ENCODE data around the gene HIRA. TPM values are rescaled to one million over a fixed set of nuclear protein-coding genes. Genes with fewer than 3 reads are reported as not detected.
A peak's percentile ranks its signal among the peaks of the same experiment; 100 is the strongest.

HIRA gene
- total and polyA plus RNA-seq, 9 of the 15 experiments (the other 6 are each of a cell fraction or from before 2014, with no cell fraction given): 0.96 to 132 (median 58.4) TPM

DNA sequence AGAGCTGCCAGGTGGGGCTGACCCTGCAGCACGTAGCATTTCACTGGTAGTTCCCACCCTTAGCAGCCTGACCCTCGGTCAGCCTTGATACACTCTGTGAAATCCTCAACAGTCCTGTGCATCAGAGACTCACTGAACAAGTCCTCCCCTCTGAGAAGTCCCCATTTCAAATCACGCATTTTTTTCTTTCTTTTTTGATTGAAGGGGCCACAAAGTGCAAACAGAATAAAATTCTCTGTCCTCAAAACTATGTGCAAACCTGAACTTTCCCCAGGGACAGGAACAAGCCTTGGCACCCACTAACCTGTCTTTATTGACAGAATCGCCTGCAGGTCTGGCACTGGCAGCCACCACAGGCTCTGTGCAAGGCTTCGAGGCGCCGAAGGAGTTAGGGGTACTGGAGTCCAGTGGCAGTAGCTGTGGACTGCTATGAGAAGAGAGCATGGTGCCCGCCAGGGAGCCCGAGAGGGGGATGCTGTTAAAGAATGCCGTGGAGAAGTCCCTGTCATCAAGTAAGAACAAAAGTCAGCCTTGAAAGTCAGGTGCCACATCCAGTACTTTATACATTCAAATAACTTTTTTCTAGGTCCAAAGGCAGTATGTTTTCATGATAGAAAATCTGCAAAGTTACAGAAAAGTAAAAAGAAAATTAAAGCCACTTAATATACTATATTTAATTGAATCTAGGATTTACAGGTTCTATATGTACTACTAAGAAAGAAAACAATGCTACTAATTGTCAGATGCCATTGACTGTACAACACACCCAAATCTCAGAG, 53.8 kb downstream of the HIRA start (continued):
- TF ChIP-seq, protein P1, sequence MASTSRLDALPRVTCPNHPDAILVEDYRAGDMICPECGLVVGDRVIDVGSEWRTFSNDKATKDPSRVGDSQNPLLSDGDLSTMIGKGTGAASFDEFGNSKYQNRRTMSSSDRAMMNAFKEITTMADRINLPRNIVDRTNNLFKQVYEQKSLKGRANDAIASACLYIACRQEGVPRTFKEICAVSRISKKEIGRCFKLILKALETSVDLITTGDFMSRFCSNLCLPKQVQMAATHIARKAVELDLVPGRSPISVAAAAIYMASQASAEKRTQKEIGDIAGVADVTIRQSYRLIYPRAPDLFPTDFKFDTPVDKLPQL (IDR thresholded peaks at IDR 0.05; ENCODE audit: extremely low read depth, insufficient read length): no peak
- no peak for TF ChIP-seq JUN (IDR thresholded peaks at IDR 0.05; ENCODE audit: borderline replicate concordance, low read depth, low read length)
- 0 out of 2 replicates have a peak, but pooled peaks have one; percentile 5 for TF ChIP-seq JUN (CRISPR knock-in tag; IDR thresholded peaks at IDR 0.05; ENCODE audit: borderline replicate concordance)
- TF ChIP-seq, protein P2, sequence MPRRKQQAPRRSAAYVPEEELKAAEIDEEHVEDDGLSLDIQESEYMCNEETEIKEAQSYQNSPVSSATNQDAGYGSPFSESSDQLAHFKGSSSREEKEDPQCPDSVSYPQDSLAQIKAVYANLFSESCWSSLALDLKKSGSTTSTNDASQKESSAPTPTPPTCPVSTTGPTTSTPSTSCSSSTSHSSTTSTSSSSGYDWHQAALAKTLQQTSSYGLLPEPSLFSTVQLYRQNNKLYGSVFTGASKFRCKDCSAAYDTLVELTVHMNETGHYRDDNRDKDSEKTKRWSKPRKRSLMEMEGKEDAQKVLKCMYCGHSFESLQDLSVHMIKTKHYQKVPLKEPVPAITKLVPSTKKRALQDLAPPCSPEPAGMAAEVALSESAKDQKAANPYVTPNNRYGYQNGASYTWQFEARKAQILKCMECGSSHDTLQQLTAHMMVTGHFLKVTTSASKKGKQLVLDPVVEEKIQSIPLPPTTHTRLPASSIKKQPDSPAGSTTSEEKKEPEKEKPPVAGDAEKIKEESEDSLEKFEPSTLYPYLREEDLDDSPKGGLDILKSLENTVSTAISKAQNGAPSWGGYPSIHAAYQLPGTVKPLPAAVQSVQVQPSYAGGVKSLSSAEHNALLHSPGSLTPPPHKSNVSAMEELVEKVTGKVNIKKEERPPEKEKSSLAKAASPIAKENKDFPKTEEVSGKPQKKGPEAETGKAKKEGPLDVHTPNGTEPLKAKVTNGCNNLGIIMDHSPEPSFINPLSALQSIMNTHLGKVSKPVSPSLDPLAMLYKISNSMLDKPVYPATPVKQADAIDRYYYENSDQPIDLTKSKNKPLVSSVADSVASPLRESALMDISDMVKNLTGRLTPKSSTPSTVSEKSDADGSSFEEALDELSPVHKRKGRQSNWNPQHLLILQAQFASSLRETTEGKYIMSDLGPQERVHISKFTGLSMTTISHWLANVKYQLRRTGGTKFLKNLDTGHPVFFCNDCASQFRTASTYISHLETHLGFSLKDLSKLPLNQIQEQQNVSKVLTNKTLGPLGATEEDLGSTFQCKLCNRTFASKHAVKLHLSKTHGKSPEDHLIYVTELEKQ (CRISPR knock-in tag; IDR thresholded peaks at IDR 0.05): no peak
- no peak for TF ChIP-seq EGR1 (conservative IDR thresholded peaks at IDR 0.05)
- 0 out of 2 replicates have a peak, but pooled peaks have one; percentile 27 for TF ChIP-seq ZFX (CRISPR knock-in tag; IDR thresholded peaks at IDR 0.05)
- TF ChIP-seq ZKSCAN1 (IDR thresholded peaks at IDR 0.05; ENCODE audit: low read depth, low read length): no peak
- TF ChIP-seq RB1 (IDR thresholded peaks at IDR 0.05; ENCODE audit: low read depth): no peak
- TF ChIP-seq, protein P3, sequence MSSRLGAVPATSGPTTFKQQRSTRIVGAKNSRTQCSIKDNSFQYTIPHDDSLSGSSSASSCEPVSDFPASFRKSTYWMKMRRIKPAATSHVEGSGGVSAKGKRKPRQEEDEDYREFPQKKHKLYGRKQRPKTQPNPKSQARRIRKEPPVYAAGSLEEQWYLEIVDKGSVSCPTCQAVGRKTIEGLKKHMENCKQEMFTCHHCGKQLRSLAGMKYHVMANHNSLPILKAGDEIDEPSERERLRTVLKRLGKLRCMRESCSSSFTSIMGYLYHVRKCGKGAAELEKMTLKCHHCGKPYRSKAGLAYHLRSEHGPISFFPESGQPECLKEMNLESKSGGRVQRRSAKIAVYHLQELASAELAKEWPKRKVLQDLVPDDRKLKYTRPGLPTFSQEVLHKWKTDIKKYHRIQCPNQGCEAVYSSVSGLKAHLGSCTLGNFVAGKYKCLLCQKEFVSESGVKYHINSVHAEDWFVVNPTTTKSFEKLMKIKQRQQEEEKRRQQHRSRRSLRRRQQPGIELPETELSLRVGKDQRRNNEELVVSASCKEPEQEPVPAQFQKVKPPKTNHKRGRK (tag; IDR thresholded peaks at IDR 0.05): no peak
- no peak for TF ChIP-seq ZBTB8A (IDR thresholded peaks at IDR 0.05; ENCODE audit: partially characterized antibody)
- no peak for TF ChIP-seq SMAD1 (IDR thresholded peaks at IDR 0.05; ENCODE audit: low read depth, low read length, partially characterized antibody)
- TF ChIP-seq, protein P4, sequence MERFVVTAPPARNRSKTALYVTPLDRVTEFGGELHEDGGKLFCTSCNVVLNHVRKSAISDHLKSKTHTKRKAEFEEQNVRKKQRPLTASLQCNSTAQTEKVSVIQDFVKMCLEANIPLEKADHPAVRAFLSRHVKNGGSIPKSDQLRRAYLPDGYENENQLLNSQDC (CRISPR knock-in tag; IDR thresholded peaks at IDR 0.05): no peak
- TF ChIP-seq, protein P5, sequence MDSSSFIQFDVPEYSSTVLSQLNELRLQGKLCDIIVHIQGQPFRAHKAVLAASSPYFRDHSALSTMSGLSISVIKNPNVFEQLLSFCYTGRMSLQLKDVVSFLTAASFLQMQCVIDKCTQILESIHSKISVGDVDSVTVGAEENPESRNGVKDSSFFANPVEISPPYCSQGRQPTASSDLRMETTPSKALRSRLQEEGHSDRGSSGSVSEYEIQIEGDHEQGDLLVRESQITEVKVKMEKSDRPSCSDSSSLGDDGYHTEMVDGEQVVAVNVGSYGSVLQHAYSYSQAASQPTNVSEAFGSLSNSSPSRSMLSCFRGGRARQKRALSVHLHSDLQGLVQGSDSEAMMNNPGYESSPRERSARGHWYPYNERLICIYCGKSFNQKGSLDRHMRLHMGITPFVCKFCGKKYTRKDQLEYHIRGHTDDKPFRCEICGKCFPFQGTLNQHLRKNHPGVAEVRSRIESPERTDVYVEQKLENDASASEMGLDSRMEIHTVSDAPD (CRISPR knock-in tag; IDR thresholded peaks at IDR 0.05): no peak
